ENCODE results near the gene ANKRD17.

DNA sequence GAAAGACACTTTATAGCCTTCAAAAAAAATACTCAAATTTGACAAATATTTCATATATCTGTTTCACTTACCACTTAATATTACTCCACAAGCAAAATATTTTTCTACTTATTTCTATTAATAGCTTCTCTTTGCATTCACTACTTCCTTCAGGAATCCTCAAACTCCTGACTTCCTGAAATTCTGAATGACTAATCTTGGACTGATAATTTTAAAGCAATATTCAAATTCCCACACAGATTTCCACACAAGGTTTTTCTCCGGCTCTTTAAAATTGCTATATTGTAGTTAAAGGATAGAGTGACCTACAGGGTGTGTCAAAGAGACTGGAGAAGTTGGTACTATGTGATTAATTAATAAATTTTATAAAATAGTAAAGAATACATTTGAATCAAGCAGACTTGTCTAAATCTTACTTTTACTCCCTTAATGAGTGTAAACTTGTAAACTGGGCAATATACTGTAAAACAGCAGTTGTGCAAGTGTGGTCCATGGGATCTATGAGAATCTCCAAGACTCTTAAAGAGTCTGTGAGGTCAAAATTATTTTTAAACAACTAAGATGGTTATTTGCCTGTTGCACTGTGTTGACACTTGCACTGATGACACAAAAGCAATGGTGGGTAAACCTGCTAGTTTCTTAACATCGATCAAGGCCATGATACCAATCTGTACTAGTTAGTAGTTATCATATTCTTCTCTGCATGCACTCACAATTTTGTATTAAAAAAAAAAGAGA is 44.5 kb downstream of the ANKRD17 start:
- TF ChIP-seq, protein P1, sequence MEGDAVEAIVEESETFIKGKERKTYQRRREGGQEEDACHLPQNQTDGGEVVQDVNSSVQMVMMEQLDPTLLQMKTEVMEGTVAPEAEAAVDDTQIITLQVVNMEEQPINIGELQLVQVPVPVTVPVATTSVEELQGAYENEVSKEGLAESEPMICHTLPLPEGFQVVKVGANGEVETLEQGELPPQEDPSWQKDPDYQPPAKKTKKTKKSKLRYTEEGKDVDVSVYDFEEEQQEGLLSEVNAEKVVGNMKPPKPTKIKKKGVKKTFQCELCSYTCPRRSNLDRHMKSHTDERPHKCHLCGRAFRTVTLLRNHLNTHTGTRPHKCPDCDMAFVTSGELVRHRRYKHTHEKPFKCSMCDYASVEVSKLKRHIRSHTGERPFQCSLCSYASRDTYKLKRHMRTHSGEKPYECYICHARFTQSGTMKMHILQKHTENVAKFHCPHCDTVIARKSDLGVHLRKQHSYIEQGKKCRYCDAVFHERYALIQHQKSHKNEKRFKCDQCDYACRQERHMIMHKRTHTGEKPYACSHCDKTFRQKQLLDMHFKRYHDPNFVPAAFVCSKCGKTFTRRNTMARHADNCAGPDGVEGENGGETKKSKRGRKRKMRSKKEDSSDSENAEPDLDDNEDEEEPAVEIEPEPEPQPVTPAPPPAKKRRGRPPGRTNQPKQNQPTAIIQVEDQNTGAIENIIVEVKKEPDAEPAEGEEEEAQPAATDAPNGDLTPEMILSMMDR (IDR thresholded peaks at IDR 0.05; ENCODE audit: low read length): no peak
- no peak for TF ChIP-seq EZH2 (IDR thresholded peaks at IDR 0.05; ENCODE audit: borderline replicate concordance, low read length)

Measured in OCI-LY1 (cell line).